Thoracic aorta (tissue), 2 donors: ENCODE measurements around the gene GALE. TPM values are rescaled to one million over a fixed set of nuclear protein-coding genes. Genes with fewer than 3 reads are reported as not detected.
"Not testable (repeated sequence)": the region's sequence is repeated elsewhere in the genome, so short reads cannot be mapped to it uniquely, and the experiment has no call there.

ENCODE experiments used
- ATAC-seq: fragments of 150-250 bp; one replicate; pipeline ENCODE4 v1.8.0; 2017; ENCODE audit warnings: low read depth; ENCODE audit not compliant: insufficient number of reproducible peaks, low FRiP score
- DNase-seq: peaks from one replicate; pipeline ENCODE4 v3.0.0-alpha.2; 2020; ENCODE audit warnings: low spot score
- H3K27ac ChIP-seq, 2 donors: fragments of 200-600 bp; sonication (generic); 1 replicate in 1 of 2; 2 replicates in 1 of 2; pipeline ENCODE4 v1.5.1; 2016; ENCODE audit warnings: mild to moderate bottlenecking in 2 of 2, moderate library complexity in 2 of 2
- H3K27me3 ChIP-seq: fragments of 200-600 bp; sonication (generic); replicated peaks from 2 replicates; pipeline ENCODE4 v1.6.0; 2016; ENCODE audit warnings: mild to moderate bottlenecking; ENCODE audit not compliant: insufficient read depth
- H3K36me3 ChIP-seq: fragments of 200-600 bp; sonication (generic); one replicate; pipeline ENCODE4 v1.5.1; 2016
- H3K4me1 ChIP-seq, 2 donors: fragments of 200-600 bp; sonication (generic); 1 replicate in 1 of 2; 2 replicates in 1 of 2; pipeline versions ENCODE4 v1.5.1 to v1.6.0; 2016; ENCODE audit warnings: low read depth in 2 of 2, mild to moderate bottlenecking in 1 of 2; ENCODE audit not compliant: control insufficient read depth in 1 of 2
- H3K4me3 ChIP-seq: fragments of 200-600 bp; sonication (generic); 2 replicates; pipeline ENCODE4 v1.5.1; 2016; ENCODE audit warnings: mild to moderate bottlenecking
- H3K9me3 ChIP-seq: fragments of 200-600 bp; sonication (generic); 2 replicates; pipeline ENCODE4 v1.5.1; 2016
- CTCF ChIP-seq: fragments of 200-600 bp; sonication (generic); IDR thresholded peaks from one replicate; pipeline ENCODE4 v1.5.1; 2019; ENCODE audit warnings: antibody characterized with exemption
- total RNA-seq, 2 donors: library from RNA; depleted of rRNA; stranded (reverse); fragments of >200 nt; gene quantifications; one replicate each; pipeline versions ENCODE4 v1.1.0 to v1.2.3, GENCODE V29; 2016

Gene GALE
- total RNA-seq, 2 donors from 2014 or later = 8.3 to 10.0 TPM

GRCh38 chr1:23838401-23838866 lies 37.9 kb upstream of the GALE start:
- no peak for TF ChIP-seq CTCF
- Histone ChIP-seq H3K4me1 (peaks cover 4 to 5% of the 10 kb centered on the region in 2 donors), H3K27ac (no peak overlapping the region), H3K9me3 (no peaks in the 10 kb centered on the region), H3K4me3 (peak overlapping the region; percentile 68), H3K36me3 (no peaks in the 10 kb centered on the region), H3K27me3 (no peaks in the 10 kb centered on the region)
- DNase-seq = peak; percentile 7
- peak; percentile 69 for ATAC-seq

GRCh38 chr1:23837908-23838307 lies 37.4 kb upstream of the GALE start:
- Histone ChIP-seq H3K4me3 (peak overlapping the region; percentile 68), H3K36me3 (no peaks in the 10 kb centered on the region), H3K4me1 (peaks cover 4 to 5% of the 10 kb centered on the region in 2 donors), H3K9me3 (no peaks in the 10 kb centered on the region), H3K27ac (no peak overlapping the region), H3K27me3 (no peaks in the 10 kb centered on the region)
- DNase-seq (no peak), ATAC-seq (no peak)
- TF ChIP-seq CTCF = no peak

GRCh38 chr1:23836037-23836436 lies 35.5 kb upstream of the GALE start:
- no peak for TF ChIP-seq CTCF
- DNase-seq (no peak), ATAC-seq (no peak)

GRCh38 chr1:23834156-23834555 lies 33.6 kb upstream of the GALE start:
- not testable (repeated sequence) for H3K4me1 ChIP-seq, H3K36me3 ChIP-seq, DNase-seq, H3K27me3 ChIP-seq, H3K27ac ChIP-seq, ATAC-seq, H3K9me3 ChIP-seq, H3K4me3 ChIP-seq

More at GRCh38 chr1:23836037-23836436, 35.5 kb upstream of the GALE start:
- peaks cover 4 to 5% of the 10 kb centered on the region in 2 donors for H3K4me1 ChIP-seq
- no peak overlapping the region for H3K4me3 ChIP-seq
- H3K27ac ChIP-seq = no peak overlapping the region
- no peaks in the 10 kb centered on the region for H3K9me3 ChIP-seq
- no peaks in the 10 kb centered on the region for H3K36me3 ChIP-seq
- no peaks in the 10 kb centered on the region for H3K27me3 ChIP-seq

GRCh38 chr1:23827717-23828116 lies 27.2 kb upstream of the GALE start:
- ATAC-seq (no peak), DNase-seq (no peak)
- no peak overlapping the region for H3K27ac ChIP-seq
- H3K36me3 ChIP-seq = no peaks in the 10 kb centered on the region
- H3K9me3 ChIP-seq = no peaks in the 10 kb centered on the region
- no peak overlapping the region for H3K4me3 ChIP-seq
- no peak for TF ChIP-seq CTCF
- peaks cover 6 to 14% of the 10 kb centered on the region in 2 donors for H3K4me1 ChIP-seq
- H3K27me3 ChIP-seq = no peaks in the 10 kb centered on the region

- not testable (repeated sequence) for H3K36me3 ChIP-seq, H3K9me3 ChIP-seq, H3K27ac ChIP-seq, DNase-seq, ATAC-seq, H3K27me3 ChIP-seq, H3K4me3 ChIP-seq
- H3K4me1 ChIP-seq = peaks cover 6 to 14% of the 10 kb centered on the region in 2 donors
These were observed 26.0 kb upstream of the GALE start for GRCh38 chr1:23826590-23826989.
